ENCODE data around the gene CELF1. TPM values are rescaled to one million over a fixed set of nuclear protein-coding genes. Genes with fewer than 3 reads are reported as not detected.

Gene CELF1
- total RNA-seq, 1 donor from 2014 or later: 159 TPM

GRCh38 chr11:47431356-47432083 is 121.4 kb downstream of the CELF1 start:
- no peak for DNase-seq
- no peak overlapping the region for H3K27ac Mint-ChIP-seq
- no peaks in the 10 kb centered on the region for H3K9me3 Mint-ChIP-seq
- no peaks in the 10 kb centered on the region for H3K27me3 Mint-ChIP-seq
- intact Hi-C loops (cut with micrococcal nuclease): no loop called here
- peaks cover 4% of the 10 kb centered on the region for H3K4me1 Mint-ChIP-seq
- H3K36me3 Mint-ChIP-seq (ENCODE audit: low read depth): no peaks in the 10 kb centered on the region
- no peak overlapping the region for H3K4me3 Mint-ChIP-seq

- intact Hi-C loops (cut with micrococcal nuclease): no loop called here
- Mint-ChIP-seq H3K4me1 (peaks cover 6% of the 10 kb centered on the region), H3K27me3 (no peaks in the 10 kb centered on the region), H3K27ac (no peak overlapping the region), H3K36me3 (ENCODE audit: low read depth) (peaks cover 6% of the 10 kb centered on the region), H3K4me3 (no peak overlapping the region), H3K9me3 (no peaks in the 10 kb centered on the region)
- DNase-seq: no peak
These were observed 122.4 kb downstream of the CELF1 start for GRCh38 chr11:47430524-47430923.

- H3K4me1 Mint-ChIP-seq: peaks cover 19% of the 10 kb centered on the region
These were observed 126.6 kb downstream of the CELF1 start, which contains the start of gene PSMC3 for GRCh38 chr11:47426062-47426956. Gene PSMC3, minus strand, starts transcription at chr11:47426439. Its CDS starts 160 bp downstream, at chr11:47426279.

GRCh38 chr11:47425611-47426010 is 127.3 kb downstream of the CELF1 start:
- H3K36me3 Mint-ChIP-seq (ENCODE audit: low read depth): peaks cover 37% of the 10 kb centered on the region
- no peaks in the 10 kb centered on the region for H3K9me3 Mint-ChIP-seq
- H3K27ac Mint-ChIP-seq: peak overlapping the region; percentile 99
- DNase-seq: peak; percentile 67
- H3K4me3 Mint-ChIP-seq: peak overlapping the region; percentile 100
- H3K27me3 Mint-ChIP-seq: no peaks in the 10 kb centered on the region
- intact Hi-C loops (cut with micrococcal nuclease): loop anchor here (1.0 to 2.0 kb wide), 5 partner anchors 17 to 725 kb away; partner anchors contain the start of genes ARFGAP2, ARHGAP1, CELF1 and SLC39A13
- peaks cover 19% of the 10 kb centered on the region for H3K4me1 Mint-ChIP-seq

More at GRCh38 chr11:47426062-47426956, 126.6 kb downstream of the CELF1 start, which contains the start of gene PSMC3:
- intact Hi-C loops (cut with micrococcal nuclease): loop anchor here (1.0 to 2.0 kb wide), 5 partner anchors 18 to 726 kb away; partner anchors contain the start of genes ARFGAP2, ARHGAP1, CELF1 and SLC39A13
- peak; percentile 100 for DNase-seq
- peaks cover 33% of the 10 kb centered on the region for H3K36me3 Mint-ChIP-seq (ENCODE audit: low read depth)
- H3K9me3 Mint-ChIP-seq: no peaks in the 10 kb centered on the region
- peak within 1 kb of the TSS; percentile 100 for H3K4me3 Mint-ChIP-seq
- H3K27ac Mint-ChIP-seq: peak within 1 kb of the TSS; percentile 99
- H3K27me3 Mint-ChIP-seq: no peaks in the 10 kb centered on the region

GRCh38 chr11:47418454-47419259 is 134.3 kb downstream of the CELF1 start:
- peaks cover 54% of the 10 kb centered on the region for H3K36me3 Mint-ChIP-seq (ENCODE audit: low read depth)
- intact Hi-C loops (cut with micrococcal nuclease): no loop called here

GRCh38 chr11:47417712-47418111 is 135.2 kb downstream of the CELF1 start:
- Mint-ChIP-seq H3K27me3 (no peaks in the 10 kb centered on the region), H3K4me1 (peaks cover 2% of the 10 kb centered on the region), H3K4me3 (no peak overlapping the region), H3K27ac (no peak overlapping the region), H3K9me3 (no peaks in the 10 kb centered on the region), H3K36me3 (ENCODE audit: low read depth) (peaks cover 54% of the 10 kb centered on the region)
- DNase-seq: no peak
- intact Hi-C loops (cut with micrococcal nuclease): no loop called here

More at GRCh38 chr11:47418454-47419259, 134.3 kb downstream of the CELF1 start:
- Mint-ChIP-seq H3K4me3 (no peak overlapping the region), H3K9me3 (no peaks in the 10 kb centered on the region), H3K4me1 (peaks cover 2% of the 10 kb centered on the region), H3K27me3 (no peaks in the 10 kb centered on the region), H3K27ac (no peak overlapping the region)
- DNase-seq: no peak

- Mint-ChIP-seq H3K9me3 (no peaks in the 10 kb centered on the region), H3K27me3 (no peaks in the 10 kb centered on the region), H3K4me1 (peaks cover 2% of the 10 kb centered on the region), H3K36me3 (ENCODE audit: low read depth) (peaks cover 44% of the 10 kb centered on the region), H3K4me3 (no peak overlapping the region), H3K27ac (no peak overlapping the region)
- no peak for DNase-seq
- intact Hi-C loops (cut with micrococcal nuclease): no loop called here
These were observed 136.9 kb downstream of the CELF1 start for GRCh38 chr11:47415949-47416472.

Other genes starting within 250 kb of the CELF1 start
- gene MYBPC3, start 200.4 kb downstream of the CELF1 start, total RNA-seq: not detected in 2 replicates
- gene SPI1, start 174.6 kb downstream of the CELF1 start, total RNA-seq: not detected in 2 replicates
- 13.2 and 13.3 TPM in 2 replicates for gene SLC39A13, start 144.5 kb downstream of the CELF1 start, total RNA-seq
- 230 and 234 TPM in 2 replicates for gene PSMC3, start 126.7 kb downstream of the CELF1 start, total RNA-seq
- gene RAPSN, start 104.0 kb downstream of the CELF1 start, total RNA-seq: 0.42 and 1.0 TPM in 2 replicates
- gene PTPMT1, start 12.5 kb upstream of the CELF1 start, total RNA-seq: 53.9 and 54.9 TPM in 2 replicates
- 16.4 and 16.7 TPM in 2 replicates for gene KBTBD4, start 25.8 kb upstream of the CELF1 start, total RNA-seq
- 151 and 159 TPM in 2 replicates for gene NDUFS3, start 25.9 kb upstream of the CELF1 start, total RNA-seq
- 0.19 and 0.28 TPM in 2 replicates for gene FAM180B, start 33.5 kb upstream of the CELF1 start, total RNA-seq
- gene C1QTNF4, start 41.3 kb upstream of the CELF1 start, total RNA-seq: 0.19 TPM in 2 replicates
- gene MTCH2, start 89.4 kb upstream of the CELF1 start, total RNA-seq: 128 and 136 TPM in 2 replicates
- gene AGBL2, start 162.2 kb upstream of the CELF1 start, total RNA-seq: 4.2 and 4.5 TPM in 2 replicates
- 142 and 159 TPM in 2 replicates for gene FNBP4, start 214.2 kb upstream of the CELF1 start, total RNA-seq

All from activated CD4-positive, alpha-beta T cell treated with anti-CD3 and anti-CD28 coated beads, Interleukin-2, amount 10 ng/mL, durations not matched to agents 24 days and 14 days (primary cell).